ENCODE measurements around the gene HBG2.
"Not testable (repeated sequence)": the region's sequence is repeated elsewhere in the genome, so short reads cannot be mapped to it uniquely, and the experiment has no call there.

HBG2 gene

DNA sequence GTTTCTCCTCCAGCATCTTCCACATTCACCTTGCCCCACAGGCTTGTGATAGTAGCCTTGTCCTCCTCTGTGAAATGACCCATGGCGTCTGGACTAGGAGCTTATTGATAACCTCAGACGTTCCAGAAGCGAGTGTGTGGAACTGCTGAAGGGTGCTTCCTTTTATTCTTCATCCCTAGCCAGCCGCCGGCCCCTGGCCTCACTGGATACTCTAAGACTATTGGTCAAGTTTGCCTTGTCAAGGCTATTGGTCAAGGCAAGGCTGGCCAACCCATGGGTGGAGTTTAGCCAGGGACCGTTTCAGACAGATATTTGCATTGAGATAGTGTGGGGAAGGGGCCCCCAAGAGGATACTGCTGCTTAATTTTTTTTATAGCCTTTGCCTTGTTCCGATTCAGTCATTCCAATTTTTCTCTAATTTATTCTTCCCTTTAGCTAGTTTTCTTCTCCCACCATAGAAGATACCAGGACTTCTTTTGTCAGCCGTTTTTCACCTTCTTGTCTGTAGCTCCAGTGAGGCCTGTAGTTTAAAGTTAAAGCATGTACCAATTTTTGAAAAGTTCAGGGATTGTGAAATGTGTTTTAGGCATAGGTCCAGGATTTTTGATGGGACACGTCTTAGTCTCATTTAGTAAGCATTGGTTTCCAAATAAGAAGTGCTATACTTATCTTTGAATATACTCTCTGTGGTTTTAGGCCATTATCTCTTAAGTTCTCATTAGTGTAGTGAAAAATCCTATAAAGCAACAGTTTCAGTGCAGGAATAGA lies at the start of gene HBG2:
Gene HBG2 (minus strand): TSS at position 136 of the 768 bp plus-strand sequence. CDS start 53 bp downstream, at position 83.
- not testable (repeated sequence) for DNase-seq (ENCODE audit: low spot score)

DNA sequence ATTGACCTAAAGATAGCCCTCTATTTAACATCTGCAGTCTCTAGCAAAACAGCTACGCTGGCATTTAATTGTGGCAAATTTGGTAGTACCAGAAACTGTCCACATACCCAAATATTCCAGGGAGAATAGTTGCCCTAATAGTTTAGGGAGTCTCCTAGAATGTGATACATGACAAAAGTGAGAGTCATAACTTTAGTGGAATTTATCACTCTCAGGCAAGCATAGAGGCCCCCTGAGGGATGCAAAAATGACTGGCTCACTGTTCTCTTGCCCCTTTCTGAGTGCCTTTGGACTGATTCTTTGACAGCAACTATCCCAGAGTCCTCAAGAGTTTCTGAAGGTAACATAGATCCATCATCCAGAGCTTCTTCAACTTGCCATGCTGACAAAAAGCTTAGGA lies 49.5 kb upstream of the HBG2 start:
- no peak for DNase-seq (ENCODE audit: low spot score)

DNA sequence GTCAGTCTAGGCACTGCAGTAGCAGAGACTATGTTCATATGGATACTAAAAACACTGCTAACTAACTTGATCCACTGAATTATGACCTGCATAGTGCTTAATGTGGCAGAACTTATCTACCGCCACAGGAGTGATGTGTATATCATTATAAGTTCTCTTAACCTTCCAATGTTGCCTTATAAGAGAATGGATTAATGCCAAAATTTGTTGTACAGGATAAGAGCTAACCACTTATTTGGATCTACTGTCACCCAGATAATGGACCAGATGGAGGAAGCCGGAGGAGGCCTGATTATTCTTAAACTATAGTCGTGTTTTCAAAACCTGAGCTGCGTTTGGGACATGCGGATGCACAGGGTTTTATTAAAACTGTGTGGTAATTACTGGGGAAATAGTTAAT lies 49.0 kb upstream of the HBG2 start:
- no peak for DNase-seq (ENCODE audit: low spot score)

DNA sequence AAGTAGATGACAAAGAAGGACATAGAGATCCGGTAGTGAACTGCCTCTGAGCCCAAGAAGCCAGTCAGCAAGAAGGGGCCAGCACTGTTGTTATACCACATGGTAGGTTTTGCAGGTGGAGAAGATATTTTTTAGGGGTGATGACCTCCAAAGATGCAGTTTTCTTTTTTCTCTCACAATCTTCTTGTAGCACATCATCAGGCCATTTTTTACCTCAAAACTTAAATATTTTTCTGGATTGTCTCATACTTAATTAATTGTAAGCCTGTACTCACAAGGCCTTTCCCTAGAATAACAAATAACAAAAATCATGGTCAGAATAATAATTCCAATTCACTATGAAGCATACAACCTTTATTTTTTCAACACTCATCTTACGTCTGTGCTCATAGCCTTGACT lies 47.3 kb upstream of the HBG2 start, which contains the start of gene OR51B4:
Gene OR51B4 (minus strand): TSS at position 101 of the 400 bp plus-strand sequence. CDS start 0 bp downstream, at position 101.
- DNase-seq (ENCODE audit: low spot score), result no peak

DNA sequence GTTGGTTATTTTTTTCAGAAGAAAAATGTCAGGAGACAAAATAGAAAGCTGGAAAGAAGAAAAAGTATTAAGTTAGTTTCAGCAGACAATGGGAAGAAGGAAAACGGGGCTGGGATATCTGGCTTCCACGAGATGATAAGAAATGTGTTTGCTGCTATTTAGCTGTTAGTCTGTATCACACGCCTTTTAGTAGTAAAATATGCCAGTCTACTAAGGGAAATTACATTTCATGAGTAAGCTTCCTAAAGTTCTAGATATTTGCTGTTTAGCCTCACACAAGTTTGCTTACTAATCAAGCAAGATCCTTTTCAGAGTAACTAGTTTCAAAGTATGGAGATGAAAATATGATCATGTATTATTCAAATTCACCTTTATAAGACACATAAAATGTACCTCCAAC lies 45.7 kb upstream of the HBG2 start:
- DNase-seq (ENCODE audit: low spot score), result no peak

DNA sequence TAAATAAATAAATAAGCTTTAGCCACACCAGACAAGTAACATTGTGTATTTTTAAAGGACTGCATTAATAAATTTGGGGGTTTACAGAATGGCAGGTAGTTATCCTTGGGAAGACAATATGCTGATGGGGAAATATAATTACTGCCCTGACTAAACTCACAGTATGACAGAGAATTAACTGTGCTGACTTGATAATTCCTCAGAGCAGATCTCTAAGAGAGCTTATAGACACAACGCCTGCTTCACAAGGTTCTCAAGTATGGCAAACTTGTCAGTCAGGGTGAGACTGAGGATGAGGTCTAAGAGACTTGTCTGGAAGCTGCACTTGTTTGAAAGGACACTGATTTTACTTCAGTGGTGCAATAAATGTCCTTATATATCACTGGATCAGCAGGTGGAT lies 43.9 kb upstream of the HBG2 start:
- no peak for DNase-seq (ENCODE audit: low spot score)

DNA sequence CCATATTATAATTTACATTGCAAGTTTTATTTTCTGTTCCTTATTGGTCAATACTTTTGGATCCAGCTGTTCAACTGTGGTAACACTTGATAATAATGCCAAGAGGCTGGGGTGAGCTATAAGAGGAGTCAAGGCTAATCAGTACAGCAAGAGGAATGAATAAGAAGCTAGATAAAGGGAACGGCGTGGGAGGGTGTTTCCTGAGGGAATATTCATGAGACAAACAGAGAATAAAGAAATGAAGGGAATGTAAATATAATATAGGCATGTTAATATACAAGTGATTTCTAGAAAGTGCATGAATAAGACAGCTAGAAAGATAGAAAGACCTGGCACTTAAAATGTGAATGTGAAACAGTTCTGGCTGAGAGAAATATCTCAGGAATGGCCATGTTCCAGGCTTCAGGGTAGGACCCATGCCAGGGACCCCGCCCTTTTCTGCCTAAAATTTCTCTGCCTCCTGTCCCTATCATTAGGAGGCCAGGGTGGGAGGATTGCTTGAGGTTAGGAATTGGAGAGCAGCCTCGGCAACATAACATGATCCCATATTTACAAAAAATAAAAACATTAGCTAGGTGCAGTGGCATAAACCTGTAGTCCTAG lies 43.2 kb upstream of the HBG2 start:
- no peak for DNase-seq (ENCODE audit: low spot score)

DNA sequence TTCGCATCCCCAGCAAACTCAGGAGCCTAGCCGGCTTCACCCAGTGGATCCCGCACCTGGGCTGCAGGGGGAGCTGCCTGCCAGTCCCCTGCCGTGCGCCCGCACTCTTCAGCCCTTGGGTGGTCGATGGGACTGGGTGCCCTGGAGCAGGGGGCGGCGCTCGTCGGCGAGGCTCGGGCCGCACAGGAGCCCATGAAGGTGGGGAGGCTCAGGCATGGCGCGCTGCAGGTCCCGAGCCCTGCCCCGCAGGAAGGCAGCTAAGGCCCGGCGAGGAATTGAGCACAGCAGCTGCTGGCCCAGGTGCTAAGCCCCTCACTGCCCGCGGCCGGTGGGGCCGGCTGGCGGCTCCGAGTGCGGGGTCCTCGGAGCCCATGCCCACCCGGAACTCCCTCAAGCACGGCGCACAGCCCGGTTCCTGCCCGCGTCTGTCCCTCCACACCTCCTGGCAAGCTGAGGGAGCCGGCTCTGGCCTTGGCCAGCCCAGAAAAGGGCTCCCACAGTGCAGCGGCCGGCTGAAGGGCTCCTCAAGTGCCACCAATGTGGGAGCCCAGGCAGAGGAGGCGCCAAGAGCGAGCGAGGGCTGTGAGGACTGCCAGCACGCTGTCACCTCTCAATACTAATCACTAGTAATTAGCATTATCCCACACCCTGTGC lies 39.9 kb upstream of the HBG2 start:
- not testable (repeated sequence) for DNase-seq (ENCODE audit: low spot score)

DNA sequence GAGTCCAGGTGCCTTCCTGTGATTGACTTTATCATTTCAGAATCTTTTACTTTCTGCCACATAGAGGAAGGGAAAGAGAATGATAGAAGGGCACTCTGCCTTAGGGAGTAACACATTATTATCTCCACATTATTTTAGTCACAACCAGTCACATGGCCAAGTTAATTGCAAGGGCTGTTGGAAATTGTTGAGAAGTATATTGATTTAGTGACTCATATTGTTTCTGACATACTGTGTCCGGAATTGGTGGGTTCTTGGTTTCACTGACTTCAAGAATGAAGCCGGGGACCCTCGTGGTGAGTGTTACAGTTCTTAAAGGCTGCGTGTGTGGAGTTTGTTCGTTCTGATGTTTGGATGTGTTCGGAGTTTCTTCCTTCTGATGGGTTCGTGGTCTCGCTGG lies 38.4 kb upstream of the HBG2 start:
- DNase-seq (ENCODE audit: low spot score), result no peak

DNA sequence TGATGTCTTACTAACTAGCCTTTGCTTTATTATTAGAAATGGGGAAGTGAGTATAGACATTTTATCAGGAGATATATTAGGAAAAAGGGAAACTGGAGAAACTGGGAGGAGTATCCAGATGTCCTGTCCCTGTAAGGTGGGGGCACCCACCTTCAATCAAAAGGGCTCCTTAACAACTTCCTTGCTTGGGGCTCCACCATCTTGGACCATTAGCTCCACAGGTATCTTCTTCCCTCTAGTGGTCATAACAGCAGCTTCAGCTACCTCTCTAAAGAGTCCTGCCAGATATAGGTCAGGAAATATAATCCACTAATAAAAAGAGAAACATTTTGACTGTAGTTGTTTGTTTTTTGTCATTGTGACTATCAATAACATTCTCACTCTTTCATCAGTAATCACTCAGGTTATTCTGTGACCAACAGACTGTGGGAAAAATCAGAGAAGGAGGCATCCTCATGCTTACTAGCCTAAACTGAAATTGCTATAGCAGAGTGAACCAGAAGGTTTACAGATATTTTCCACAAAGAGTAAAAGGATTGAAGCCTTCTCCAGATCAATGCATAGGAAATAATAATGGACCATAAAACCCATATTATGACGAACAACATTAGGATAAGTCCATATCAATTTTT lies 36.7 kb upstream of the HBG2 start:
- DNase-seq (ENCODE audit: low spot score), result peak; percentile 58

DNA sequence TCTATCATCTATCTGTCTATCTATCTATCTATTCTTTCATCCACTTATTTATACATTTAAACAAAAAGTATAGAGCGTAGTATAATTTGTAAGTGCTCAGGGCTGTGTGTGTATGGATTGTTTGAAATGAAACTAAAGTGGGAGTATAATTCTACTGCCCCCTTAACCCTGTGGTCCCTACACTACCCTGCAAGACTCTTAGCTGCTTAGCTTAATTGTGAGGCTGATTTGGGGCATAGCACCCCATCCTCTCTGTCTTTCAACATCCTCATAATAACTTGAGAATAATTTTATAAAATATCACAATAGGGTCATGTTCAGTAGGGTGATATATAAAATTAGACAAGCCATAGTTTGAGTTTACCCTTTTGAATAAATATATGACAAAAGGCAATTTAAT lies 35.5 kb upstream of the HBG2 start:
- no peak for DNase-seq (ENCODE audit: low spot score)

DNA sequence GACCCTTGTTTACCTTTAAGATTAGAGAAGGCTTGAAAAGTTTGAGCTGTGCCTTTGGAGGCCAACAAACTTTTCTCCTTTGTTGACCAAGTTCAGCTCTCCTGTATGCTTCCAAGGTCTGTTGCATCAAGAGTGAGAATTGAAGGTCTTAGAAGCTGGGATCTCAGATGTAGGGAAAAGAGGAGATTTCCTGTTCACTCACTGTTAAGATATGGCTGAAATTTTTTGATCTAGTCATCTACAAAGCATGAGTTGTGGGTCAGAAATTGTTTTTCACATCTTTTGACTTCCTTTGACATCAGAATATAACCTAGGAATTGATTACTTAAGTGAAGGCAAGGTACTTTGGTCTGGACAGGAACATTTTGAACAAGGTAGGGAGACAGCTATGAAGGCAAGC lies 35.1 kb upstream of the HBG2 start:
- DNase-seq (ENCODE audit: low spot score), result no peak

DNA sequence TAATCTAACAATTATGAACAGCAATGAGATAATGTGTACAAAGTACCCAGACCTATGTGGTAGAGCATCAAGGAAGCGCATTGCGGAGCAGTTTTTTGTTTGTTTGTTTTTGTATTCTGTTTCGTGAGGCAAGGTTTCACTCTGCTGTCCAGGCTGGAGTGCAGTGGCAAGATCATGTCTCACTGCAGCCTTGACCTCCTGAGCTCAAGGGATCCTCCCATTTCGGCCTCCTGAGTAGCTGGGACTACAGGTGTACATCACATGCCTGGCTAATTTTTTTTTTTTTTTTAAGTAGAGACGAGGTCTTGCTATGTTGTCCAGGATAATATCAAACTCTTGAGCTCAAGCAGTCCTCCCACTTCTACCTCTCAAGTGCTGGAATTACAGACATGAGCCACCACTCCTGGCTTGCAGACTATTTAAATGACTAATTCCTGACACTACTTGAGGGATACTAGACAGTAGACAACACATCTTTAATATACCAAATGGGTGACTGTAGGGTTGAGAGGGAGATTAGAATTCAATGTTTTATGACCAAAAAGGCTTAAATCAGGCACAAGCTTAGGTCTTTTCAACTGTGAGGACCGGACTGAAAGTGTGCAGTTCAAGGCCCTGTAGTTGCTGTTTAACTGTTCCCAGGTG lies 34.4 kb upstream of the HBG2 start:
- DNase-seq (ENCODE audit: low spot score), result peak; percentile 0

DNA sequence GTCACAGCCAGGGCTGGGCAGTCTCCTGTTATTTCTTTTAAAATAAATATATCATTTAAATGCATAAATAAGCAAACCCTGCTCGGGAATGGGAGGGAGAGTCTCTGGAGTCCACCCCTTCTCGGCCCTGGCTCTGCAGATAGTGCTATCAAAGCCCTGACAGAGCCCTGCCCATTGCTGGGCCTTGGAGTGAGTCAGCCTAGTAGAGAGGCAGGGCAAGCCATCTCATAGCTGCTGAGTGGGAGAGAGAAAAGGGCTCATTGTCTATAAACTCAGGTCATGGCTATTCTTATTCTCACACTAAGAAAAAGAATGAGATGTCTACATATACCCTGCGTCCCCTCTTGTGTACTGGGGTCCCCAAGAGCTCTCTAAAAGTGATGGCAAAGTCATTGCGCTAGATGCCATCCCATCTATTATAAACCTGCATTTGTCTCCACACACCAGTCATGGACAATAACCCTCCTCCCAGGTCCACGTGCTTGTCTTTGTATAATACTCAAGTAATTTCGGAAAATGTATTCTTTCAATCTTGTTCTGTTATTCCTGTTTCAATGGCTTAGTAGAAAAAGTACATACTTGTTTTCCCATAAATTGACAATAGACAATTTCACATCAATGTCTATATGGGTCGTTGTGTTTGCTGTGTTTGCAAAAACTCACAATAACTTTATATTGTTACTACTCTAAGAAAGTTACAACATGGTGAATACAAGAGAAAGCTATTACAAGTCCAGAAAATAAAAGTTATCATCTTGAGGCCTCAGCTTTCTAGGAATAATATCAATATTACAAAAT lies 33.7 kb upstream of the HBG2 start:
- no peak for DNase-seq (ENCODE audit: low spot score)

DNA sequence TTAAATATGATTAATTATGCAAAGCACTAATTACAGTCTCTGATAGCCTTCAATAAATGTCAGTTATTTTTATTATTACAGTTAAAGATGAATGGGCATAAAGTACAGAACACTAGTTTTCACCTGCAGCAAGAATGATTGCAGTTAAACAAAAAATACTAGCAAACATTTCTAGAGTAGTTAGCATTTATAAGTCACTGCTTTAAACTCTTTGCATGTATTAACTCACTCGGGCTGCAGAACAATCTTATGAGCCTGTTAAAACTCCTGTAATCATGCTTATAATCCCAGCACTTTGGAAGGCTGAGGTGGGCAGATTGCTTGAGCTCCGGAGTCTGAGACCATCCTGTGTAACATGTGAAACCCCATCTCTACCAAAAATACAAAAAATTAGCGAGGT lies 32.3 kb upstream of the HBG2 start:
- no peak for DNase-seq (ENCODE audit: low spot score)

DNA sequence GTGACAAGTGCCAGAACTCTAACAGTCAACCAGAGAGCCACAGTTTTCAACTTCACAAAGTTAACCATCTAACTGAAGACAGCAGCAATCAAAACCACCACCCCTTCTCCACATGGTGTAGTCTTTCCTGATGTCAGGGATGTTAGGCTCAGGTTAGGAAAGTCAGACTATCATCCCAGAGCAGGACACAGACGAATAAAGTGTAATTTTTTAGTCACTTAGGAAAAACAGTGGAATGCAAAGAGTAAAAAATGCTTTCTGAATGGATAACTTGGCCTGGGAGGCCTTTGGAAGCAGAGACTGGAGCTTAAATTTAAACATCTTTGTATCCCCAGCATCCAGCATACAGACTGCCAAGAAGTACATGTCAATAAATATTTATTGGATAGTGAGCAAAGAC lies 31.8 kb upstream of the HBG2 start:
- DNase-seq (ENCODE audit: low spot score), result no peak

DNA sequence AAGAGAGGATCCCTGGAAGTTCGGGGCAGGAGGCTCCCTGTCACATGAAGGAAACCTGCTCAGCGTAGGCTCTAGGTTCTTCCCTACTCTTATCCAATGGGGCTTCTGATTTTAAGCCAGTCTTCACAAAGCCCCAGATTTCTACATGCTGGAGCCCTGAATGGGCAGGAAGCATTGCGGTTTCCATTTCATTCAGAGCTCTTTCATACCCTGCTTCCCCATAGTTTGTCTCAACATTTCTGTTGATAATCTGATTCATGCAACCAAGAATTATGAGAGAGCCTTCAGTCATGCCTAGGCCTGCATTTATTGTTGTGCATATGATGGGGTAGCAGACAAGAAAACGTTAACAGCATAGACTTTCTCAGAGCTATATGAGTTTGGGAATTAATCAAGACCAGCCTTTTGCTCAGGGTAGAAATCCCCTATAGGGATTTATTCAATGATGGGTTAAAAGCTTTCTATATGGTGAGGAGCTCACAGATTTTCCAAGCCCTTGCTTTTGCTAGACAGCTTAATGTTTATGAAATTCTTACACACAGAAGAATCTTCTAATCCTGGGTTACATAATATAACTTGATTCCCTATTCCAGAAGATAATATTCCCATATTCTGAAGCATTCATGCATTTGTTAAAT lies 31.2 kb upstream of the HBG2 start:
- DNase-seq (ENCODE audit: low spot score), result no peak

DNA sequence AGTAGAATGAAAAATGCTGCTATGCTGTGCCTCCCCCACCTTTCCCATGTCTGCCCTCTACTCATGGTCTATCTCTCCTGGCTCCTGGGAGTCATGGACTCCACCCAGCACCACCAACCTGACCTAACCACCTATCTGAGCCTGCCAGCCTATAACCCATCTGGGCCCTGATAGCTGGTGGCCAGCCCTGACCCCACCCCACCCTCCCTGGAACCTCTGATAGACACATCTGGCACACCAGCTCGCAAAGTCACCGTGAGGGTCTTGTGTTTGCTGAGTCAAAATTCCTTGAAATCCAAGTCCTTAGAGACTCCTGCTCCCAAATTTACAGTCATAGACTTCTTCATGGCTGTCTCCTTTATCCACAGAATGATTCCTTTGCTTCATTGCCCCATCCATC lies 30.1 kb upstream of the HBG2 start:
- DNase-seq (ENCODE audit: low spot score), result no peak

DNA sequence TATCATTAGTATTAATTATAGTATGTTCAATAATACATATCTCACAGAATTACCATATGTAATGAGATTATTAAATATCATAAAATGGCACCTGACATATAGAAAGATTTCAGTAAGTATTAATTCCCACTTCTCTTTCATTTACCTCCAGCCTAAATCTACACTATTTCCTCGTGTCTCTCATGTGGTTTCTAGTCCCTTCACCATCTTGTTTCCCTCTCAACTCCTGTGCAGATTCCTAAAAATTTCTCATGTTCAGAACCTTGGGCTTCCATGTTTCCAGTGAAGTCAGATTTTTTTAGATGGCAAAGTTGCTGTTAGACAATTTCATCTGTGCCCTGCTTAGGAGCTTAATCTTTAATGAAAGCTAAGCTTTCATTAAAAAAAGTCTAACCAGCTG lies 29.3 kb upstream of the HBG2 start:
- no peak for DNase-seq (ENCODE audit: low spot score)

DNA sequence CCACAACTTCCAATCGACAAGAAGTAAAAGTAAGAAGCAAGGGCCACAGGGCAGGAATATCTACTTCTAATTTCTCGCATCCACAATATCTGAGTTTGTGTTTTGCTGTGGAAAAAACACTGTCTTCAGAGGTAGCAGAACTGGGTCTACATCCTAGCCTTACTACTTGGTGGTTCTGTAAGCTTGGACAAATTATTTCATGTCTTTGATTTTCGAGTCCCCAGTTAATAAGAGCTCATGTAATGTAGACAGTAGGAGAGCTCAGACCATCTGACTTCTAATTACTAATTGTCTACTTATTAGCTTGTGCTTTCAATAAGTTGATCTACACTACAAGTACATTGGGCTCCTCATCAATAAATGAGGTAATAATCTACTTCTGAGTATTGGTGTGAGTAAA lies 28.5 kb upstream of the HBG2 start:
- no peak for DNase-seq (ENCODE audit: low spot score)

DNA sequence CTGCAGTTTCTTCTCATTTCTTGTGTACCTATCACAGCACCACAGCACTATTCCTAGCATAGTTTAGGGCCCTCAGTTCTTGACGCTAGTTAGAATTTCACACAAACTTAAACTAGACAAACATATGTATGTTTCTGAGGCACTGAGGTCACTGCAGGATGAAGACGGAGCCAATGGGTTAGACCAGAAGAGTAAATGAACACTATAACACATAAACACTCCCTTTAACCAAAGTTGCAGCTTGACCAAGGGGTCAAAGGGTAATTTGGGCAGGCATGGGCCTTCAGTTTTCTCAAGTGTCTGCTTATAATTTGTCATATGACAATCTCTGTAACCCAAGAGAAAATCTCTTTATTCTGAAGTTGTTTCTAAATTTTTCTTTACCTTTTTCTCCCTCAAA lies 28.0 kb upstream of the HBG2 start:
- DNase-seq (ENCODE audit: low spot score), result no peak

Data from RKO (cell line).